Prostate gland (tissue), 2 donors: ENCODE measurements around the gene CSNK2A1. TPM values are rescaled to one million over a fixed set of nuclear protein-coding genes. Genes with fewer than 3 reads are reported as not detected.

Experiments
- DNase-seq: peaks from one replicate; pipeline ENCODE4 v3.0.0-alpha.2; 2019; ENCODE audit warnings: low spot score
- H3K27ac ChIP-seq, 2 donors: fragments of 200-600 bp; sonication (generic); 2 replicates each; pipeline ENCODE4 v1.5.1; 2017 to 2019
- H3K27me3 ChIP-seq: fragments of 200-600 bp; sonication (generic); replicated peaks from 2 replicates; pipeline ENCODE4 v1.5.1; 2019; ENCODE audit not compliant: insufficient read depth
- H3K36me3 ChIP-seq, 2 donors: fragments of 200-600 bp; sonication (generic); 1 replicate in 1 of 2; 2 replicates in 1 of 2; pipeline versions ENCODE4 v1.5.1 to v1.8.1; 2017 to 2019
- H3K4me1 ChIP-seq: fragments of 200-600 bp; sonication (generic); replicated peaks from 2 replicates; pipeline ENCODE4 v1.5.1; 2019
- H3K4me3 ChIP-seq, 2 donors: fragments of 200-600 bp; sonication (generic); 2 replicates each; pipeline ENCODE4 v1.5.1; 2017 to 2019
- H3K9me3 ChIP-seq: fragments of 200-600 bp; sonication (generic); 2 replicates; pipeline ENCODE4 v1.5.1; 2017
- CTCF ChIP-seq, 4 experiments: fragments of 200-600 bp in 2 of 4; fragments of 450-650 bp in 2 of 4; sonication (generic) in 2 of 4; IDR thresholded peaks; 1 replicate in 3 of 4; 2 replicates in 1 of 4; pipeline ENCODE4 v1.5.1; 2016 to 2019; ENCODE audit warnings: antibody characterized with exemption in 4 of 4, mild to moderate bottlenecking in 2 of 4, moderate library complexity in 2 of 4
- POLR2A ChIP-seq: fragments of 450-650 bp; IDR thresholded peaks from one replicate; pipeline ENCODE4 v1.6.1; 2016; ENCODE audit warnings: antibody characterized with exemption, mild to moderate bottlenecking
- POLR2AphosphoS5 ChIP-seq: sonication (generic); formaldehyde crosslinking; IDR thresholded peaks from one replicate; pipeline ENCODE4 v1.6.1; 2017; ENCODE audit warnings: antibody characterized with exemption
- WGBS: methylation state at CpG from one replicate; pipeline ENCODE4 v1.1.5; 2018; 5-methylcytosine and 5-hydroxymethylcytosine counted together
- intact Hi-C: fragments of 100-400 bp; cut with DNase I; formaldehyde crosslinking; loops from one replicate; pipeline ENCODE4 v1.14.2; 2022
- total RNA-seq, 2 donors: library from RNA; depleted of rRNA; stranded (reverse); fragments of >200 nt; gene quantifications; one replicate each; pipeline ENCODE4 v1.1.0, GENCODE V29; 2016

Gene CSNK2A1
- total RNA-seq, 2 donors from 2014 or later: 66.9 to 152 TPM

- TF ChIP-seq CTCF (IDR thresholded peaks at IDR 0.05) (no peak), POLR2AphosphoS5 (no peak), POLR2A (no peak)
- Histone ChIP-seq H3K27me3 (no peaks in the 10 kb centered on the region), H3K9me3 (no peaks in the 10 kb centered on the region), H3K4me3 (no peak overlapping the region), H3K27ac (no peak overlapping the region), H3K4me1 (no peaks in the 10 kb centered on the region), H3K36me3 (no peaks in the 10 kb centered on the region)
- no peak for DNase-seq
- WGBS: 46% methylated on average over 2 of the region's 2 CpGs
- intact Hi-C loops: loop anchor here (5.0 kb wide), 2 partner anchors 87 to 177 kb away; no protein-coding TSS in a partner anchor
Observed at GRCh38 chr20:560680-561079, 17.1 kb upstream of the CSNK2A1 start.

- intact Hi-C loops: no loop called here
- no peak for TF ChIP-seq POLR2A
- no peak for TF ChIP-seq CTCF (IDR thresholded peaks at IDR 0.05)
- no peak for TF ChIP-seq POLR2AphosphoS5
- Histone ChIP-seq H3K36me3 (no peaks in the 10 kb centered on the region), H3K4me1 (no peaks in the 10 kb centered on the region), H3K27me3 (no peaks in the 10 kb centered on the region), H3K4me3 (no peak overlapping the region), H3K27ac (no peak overlapping the region), H3K9me3 (no peaks in the 10 kb centered on the region)
- 94% methylated on average over 3 of the region's 3 CpGs for WGBS
- DNase-seq: no peak
Observed at GRCh38 chr20:558117-558516, 14.5 kb upstream of the CSNK2A1 start.

- Histone ChIP-seq H3K27me3 (no peaks in the 10 kb centered on the region), H3K27ac (no peak overlapping the region), H3K4me3 (no peak overlapping the region), H3K4me1 (no peaks in the 10 kb centered on the region), H3K9me3 (no peaks in the 10 kb centered on the region), H3K36me3 (no peaks in the 10 kb centered on the region)
- intact Hi-C loops: no loop called here
- DNase-seq: no peak
- WGBS: 97% methylated on average over 2 of the region's 2 CpGs
- TF ChIP-seq CTCF (IDR thresholded peaks at IDR 0.05) (no peak), POLR2A (no peak), POLR2AphosphoS5 (no peak)
Observed at GRCh38 chr20:556984-557383, 13.4 kb upstream of the CSNK2A1 start.

- 28% methylated on average over 6 of the region's 6 CpGs for WGBS
- intact Hi-C loops: no loop called here
- H3K4me1 ChIP-seq: no peaks in the 10 kb centered on the region
- no peaks in the 10 kb centered on the region for H3K9me3 ChIP-seq
- H3K27ac ChIP-seq: no peak overlapping the region
- no peak for DNase-seq
- no peaks in the 10 kb centered on the region for H3K36me3 ChIP-seq
- H3K4me3 ChIP-seq: no peak overlapping the region
- H3K27me3 ChIP-seq: no peaks in the 10 kb centered on the region
- TF ChIP-seq POLR2A (no peak), POLR2AphosphoS5 (no peak), CTCF (IDR thresholded peaks at IDR 0.05) (no peak)
Observed at GRCh38 chr20:555976-556385, 12.4 kb upstream of the CSNK2A1 start.

GRCh38 chr20:550611-551010 lies 7.0 kb upstream of the CSNK2A1 start:
- intact Hi-C loops: no loop called here
- H3K36me3 ChIP-seq: no peaks in the 10 kb centered on the region
- TF ChIP-seq POLR2A: no peak
- no peak for TF ChIP-seq POLR2AphosphoS5
- no peak for TF ChIP-seq CTCF (IDR thresholded peaks at IDR 0.05)
- no peak for DNase-seq
- WGBS: 85% methylated on average over 7 of the region's 7 CpGs
- no peaks in the 10 kb centered on the region for H3K4me1 ChIP-seq
- H3K27ac ChIP-seq: no peak overlapping the region
- no peaks in the 10 kb centered on the region for H3K9me3 ChIP-seq
- no peak overlapping the region for H3K4me3 ChIP-seq
- H3K27me3 ChIP-seq: no peaks in the 10 kb centered on the region
